OCI-M2 (cell line): ENCODE data around the gene EFCC1.
A peak's percentile ranks its signal among the peaks of the same experiment; 100 is the strongest.
"Not testable (repeated sequence)": the region's sequence is repeated elsewhere in the genome, so short reads cannot be mapped to it uniquely, and the experiment has no call there.

ENCODE experiments used
- DNase-seq: peaks from one replicate; lab custom pipeline; 2025; ENCODE audit not compliant: unreplicated experiment; lab: John Stamatoyannopoulos, UW

Gene EFCC1

DNA sequence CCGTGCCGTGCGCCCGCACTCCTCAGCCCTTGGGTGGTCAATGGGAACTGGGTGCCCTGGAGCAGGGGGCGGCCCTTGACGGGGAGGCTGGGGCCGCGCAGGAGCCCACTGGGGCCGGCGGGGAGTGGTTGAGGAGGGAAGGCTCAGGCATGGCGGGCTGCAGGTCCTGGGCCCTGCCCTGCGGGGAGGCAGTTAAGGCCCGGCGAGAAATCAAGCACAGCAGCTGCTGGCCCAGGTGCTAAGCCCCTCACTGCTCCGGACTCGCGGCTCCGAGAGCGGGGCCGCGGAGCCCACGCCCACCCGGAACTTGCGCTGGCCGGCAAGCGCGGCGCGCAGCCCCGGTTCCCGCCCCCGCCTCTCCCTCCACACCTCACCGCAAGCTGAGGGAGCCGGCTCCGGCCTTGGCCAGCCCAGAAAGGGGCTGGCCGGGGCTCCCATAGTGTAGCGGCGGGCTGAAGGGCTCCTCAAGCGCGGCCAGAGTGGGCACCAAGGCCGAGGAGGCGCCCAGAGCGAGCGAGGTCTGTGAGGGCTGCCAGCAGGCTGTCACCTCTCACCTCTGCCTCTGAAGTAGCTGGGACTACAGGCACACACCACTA is 67.3 kb downstream of the EFCC1 start:
- peak; percentile 28 for DNase-seq

DNA sequence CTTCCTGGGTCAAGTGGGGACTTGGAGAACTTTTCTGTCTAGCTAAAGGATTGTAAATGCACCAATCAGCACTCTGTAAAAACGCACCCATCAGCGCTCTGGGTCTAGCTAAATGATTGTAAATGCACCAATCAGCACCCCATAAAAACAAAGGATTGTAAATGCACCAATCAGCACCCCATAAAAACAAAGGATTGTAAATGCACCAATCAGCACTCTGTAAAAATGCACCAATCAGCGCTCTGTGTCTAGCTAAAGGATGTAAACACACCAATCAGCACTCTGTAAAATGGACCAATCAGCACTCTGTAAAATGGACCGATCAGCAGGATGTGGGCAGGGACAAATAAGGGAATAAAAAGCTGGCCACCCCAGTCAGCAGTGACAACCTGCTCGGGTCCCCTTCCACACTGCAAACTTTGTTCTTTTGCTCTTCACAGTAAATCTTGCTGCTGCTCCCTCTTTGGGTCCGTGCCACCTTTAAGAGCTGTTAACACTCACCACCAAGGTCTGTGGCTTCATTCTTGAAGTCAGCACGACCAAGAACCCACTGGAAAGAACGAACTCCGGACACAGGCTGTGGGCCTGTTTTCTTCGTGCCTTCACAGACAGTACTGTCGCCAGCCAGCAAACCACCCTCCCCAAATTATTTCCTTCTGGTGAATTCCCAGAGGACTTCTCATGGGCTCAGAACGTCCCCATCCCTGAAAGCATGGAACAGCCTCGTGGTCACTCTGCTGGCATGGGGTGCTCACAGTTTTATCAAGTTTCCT is 68.4 kb downstream of the EFCC1 start:
- not testable (repeated sequence) for DNase-seq

DNA sequence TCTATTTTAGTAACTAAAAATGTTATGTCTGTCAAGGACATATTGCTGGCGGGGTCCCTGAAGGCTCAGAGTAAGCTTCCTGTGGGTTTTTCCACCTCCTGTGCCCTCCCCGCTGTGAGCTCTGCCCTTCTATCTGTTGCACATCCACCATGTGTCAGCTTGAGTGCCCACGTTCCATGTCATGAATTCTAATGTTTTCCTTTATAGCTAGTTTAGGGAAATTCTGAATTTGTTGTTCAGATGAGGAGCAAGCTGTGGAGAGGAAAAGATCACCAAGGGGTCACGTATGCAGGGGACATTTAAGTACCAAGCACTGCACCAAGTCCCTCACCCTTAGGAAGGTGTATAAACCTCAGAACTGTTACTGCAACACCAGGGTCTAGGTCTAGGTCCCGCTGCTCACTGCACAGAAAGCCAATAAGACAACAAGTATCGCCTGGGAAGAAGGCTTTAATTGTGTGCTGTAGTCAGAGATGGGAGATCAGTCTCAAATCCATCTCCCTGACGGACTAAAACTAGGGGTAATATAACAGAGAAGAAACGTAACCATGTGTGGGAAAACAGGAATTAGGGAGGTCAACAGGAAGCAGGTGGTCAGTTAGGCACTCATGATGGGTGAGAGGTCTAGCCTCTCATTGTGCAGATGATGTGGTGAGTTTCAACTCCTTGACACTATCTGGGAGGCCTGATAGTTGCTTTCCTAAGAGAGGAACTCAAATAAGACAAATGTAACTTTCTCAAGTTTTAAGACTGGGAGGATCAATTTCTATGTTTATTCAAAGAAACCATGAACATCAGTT is 69.2 kb downstream of the EFCC1 start:
- no peak for DNase-seq

DNA sequence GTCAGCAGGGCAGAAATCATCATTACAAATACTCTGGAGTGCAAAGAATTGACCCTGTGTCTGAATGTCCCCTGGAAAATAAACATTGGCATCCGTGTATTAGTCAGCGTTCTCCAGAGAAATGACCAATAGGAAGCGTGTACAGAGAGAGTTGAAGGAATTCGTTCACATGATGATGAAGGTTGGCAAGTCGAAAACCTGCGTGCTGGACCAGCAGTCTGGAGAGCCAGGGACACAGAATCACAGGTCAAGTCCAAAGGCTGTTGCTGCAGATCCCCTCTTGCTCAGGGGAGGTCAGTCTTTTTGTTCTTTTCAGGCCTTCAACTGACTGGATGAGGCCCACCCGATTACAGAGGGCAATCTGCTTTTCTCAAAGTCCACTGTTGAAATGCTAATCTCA is 76.1 kb downstream of the EFCC1 start:
- DNase-seq = no peak

DNA sequence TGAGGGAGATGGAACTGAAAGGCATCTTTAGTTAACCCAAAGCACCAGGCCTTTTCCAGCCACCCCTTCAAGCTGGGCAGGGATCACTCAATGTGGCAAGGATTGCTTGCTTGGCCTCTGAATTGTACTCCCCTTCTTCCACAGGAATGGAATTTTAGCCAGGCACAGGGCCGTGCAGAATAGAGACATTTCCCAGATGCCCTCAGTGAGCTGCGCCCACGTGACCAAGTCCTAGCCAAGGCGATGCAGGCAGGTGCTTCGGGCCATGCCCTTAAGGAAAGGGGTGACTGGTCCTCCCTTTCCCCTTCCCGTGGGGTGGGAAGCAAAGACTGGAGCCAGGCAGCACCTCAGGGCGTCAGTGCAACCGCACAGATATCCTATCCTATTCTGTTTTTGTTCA is 77.4 kb downstream of the EFCC1 start:
- no peak for DNase-seq

DNA sequence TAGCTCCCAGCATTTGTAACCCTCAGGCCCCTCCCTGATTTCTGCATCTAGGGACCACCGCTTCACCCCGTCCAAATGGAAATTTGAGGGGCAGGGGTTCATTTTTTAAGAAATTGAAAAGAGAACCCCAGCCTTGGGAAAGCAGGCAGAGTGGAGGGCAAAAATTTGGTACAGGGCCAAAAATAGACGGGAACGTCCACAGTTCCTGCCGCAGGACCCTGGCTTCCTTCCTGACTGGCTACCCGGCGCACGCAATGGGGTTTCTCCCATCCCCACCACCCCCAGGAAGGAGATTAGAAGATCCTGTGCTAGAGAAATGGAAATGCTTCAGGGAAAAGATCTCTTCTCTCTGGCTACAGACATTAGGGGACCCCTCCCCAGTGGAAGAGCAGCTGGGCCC is 80.4 kb downstream of the EFCC1 start:
- no peak for DNase-seq

DNA sequence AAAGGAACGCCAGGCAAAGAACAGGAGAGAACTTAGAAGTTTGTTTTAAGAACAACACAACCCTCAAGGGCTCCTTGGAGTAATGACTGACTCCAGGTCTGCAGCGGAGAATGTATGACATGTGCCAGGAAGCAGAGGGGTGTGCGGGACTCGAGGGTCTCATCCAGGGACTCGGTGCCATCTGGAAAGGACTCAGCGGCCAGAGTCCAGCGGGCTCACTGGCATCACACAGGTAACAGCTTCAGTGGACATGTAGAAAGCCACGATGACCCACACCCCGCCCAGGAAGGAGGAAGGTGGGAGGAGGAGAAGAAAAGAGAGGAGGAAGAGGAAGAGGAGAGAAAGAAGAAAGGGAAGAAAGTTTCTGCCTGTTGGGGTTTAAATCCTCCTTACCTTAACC is 80.9 kb downstream of the EFCC1 start:
- DNase-seq = no peak

DNA sequence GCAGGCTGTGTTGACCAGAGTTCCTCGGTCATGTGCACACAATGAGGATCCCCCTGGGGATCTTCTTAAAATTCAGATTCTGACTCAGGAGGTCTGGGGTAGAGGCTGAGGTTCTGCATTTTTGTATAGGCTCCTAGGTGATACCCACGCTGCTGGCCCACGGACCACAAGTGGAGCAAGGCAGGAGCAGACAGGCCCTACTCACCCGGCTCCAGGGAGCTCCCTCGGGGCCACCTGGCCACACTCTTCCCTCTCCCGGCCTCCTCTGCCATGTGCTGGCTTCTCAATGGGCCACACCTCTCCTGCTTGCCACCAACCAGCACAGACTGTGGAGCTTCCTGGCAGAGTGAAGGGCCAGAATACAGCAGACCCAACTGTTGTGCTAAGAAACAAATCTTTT is 83.4 kb downstream of the EFCC1 start:
- DNase-seq = no peak

DNA sequence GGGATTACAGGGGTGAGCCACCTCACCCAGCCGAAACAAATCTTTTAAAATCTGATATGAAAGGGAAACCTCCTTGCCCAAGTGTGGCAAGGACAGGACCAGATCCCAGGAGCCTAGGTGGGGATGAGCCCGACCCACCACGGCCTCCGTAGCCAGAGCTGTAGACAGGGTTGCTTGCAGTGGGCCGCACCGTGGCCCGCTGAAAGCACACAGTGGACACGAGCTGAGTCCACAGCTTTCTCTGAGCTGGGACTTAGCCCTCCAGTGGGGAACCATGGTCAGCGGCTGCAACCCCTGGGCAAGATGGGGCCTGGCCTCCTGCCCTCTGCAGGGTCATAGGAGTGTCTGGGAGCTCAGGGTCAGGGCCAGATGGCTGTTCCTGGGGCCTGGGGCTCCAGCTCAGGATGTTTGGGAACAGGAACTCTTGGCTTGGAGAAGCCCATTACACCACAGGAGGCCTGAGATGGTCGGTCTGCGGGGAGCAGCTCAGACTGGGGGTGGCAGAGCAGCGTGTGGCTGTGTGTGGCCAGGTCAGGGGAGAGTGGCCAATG is 84.1 kb downstream of the EFCC1 start:
- no peak for DNase-seq

DNA sequence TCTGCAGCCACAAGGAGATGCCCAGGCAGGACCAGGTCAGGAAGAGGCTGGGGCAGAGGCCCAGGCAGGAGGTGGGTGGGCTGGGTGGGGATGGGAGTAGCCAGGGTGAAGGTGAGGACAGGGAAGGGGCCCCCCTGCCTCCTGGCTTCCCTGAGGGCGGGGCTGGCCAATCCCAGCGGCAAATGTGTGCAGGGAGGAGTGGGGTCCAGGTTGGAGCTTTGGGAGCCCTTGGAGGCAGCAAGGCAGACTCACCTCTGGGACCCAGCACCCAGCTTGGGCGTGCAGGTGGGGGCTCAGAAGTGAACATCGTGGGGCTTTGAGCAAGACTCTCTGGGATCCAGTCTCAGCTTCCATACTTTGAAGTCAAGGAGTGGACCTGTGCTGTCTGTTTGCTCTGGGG is 84.7 kb downstream of the EFCC1 start:
- DNase-seq = no peak

DNA sequence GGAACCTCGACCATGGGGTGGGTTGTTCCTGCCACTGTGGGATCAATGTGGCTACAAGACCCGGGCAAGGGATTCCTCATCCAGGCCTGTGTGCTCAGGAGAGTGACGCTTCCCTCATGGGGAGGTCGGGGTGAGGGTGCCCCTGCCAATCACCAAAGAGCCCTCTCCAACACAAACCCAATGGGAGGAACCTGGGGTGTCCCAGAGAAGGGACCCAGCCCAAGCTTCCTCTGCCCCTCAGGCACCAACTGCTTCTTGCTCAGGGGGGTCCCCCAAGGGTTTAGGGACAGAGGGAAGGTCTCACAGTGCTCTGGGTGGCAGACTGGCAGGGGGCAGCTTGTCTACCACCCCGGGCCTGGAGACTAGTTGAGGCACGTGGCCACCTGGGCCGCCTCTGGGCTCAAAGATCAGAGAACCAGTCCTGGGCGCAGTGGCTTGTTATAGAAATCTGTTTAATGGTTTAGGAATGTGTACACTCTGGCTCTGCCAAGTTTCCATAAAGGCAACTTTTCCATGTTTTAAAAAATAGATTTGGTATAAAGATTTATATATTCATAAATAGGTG is 86.1 kb downstream of the EFCC1 start:
- no peak for DNase-seq

DNA sequence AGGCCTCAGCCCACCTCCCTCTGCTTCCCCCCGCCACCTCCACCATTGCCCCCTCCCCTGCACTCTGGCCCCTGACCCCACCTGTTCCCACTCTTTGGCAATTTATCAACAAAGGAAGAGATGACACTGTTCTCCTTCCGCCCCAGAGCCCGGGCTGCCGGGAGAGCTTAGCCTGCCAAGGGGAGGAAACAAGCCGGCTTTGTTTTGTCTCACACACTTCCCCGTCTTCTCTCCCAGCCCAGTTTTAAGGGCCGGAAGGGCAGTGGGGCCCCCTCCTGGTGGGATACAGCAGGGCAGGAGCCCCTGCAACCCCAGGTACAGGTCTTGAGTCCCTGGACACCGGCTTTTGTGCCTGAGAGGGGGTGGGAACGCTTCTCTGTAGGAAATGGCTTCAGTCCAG is 86.8 kb downstream of the EFCC1 start:
- DNase-seq = not testable (repeated sequence)

DNA sequence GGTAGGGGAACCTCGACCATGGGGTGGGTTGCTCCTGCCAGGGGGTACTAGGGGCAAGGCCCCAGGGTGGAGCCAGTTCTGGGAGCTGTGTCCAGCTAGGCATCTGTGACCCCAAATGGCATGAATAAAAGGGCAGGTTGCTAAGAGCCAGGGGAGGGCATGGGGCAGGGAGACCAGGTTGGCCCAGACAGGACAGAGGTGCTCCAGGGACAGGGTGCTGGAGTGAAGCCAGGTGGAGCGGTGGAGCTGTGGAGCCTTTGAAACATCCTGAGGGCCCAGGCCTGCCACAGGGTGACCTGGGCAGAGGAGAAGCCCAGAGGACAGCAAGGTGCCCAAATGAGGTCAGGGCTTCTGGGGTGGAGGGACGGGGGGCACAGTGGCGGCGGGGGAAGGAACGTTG is 87.2 kb downstream of the EFCC1 start:
- DNase-seq = not testable (repeated sequence)
